ENCODE measurements around the gene AQP3.
"Not testable (repeated sequence)": the region's sequence is repeated elsewhere in the genome, so short reads cannot be mapped to it uniquely, and the experiment has no call there.

Gene AQP3

GRCh38 chr9:33418090-33418489 is 29.3 kb downstream of the AQP3 start:
- DNase-seq (ENCODE audit: low spot score) (no peak), FAIRE-seq (no peak)

GRCh38 chr9:33416996-33417395 is 30.4 kb downstream of the AQP3 start:
- FAIRE-seq (no peak), DNase-seq (ENCODE audit: low spot score) (no peak)

GRCh38 chr9:33415501-33416038 is 31.8 kb downstream of the AQP3 start:
- DNase-seq (ENCODE audit: low spot score): peak; percentile 58
- FAIRE-seq: no peak

- FAIRE-seq (no peak), DNase-seq (ENCODE audit: low spot score) (no peak)
Observed at GRCh38 chr9:33414889-33415500, 32.4 kb downstream of the AQP3 start.

GRCh38 chr9:33414268-33414667 is 33.1 kb downstream of the AQP3 start:
- FAIRE-seq: no peak

GRCh38 chr9:33408087-33408486 is 39.3 kb downstream of the AQP3 start:
- DNase-seq (ENCODE audit: low spot score): no peak
- FAIRE-seq: no peak

More at GRCh38 chr9:33414268-33414667, 33.1 kb downstream of the AQP3 start:
- no peak for DNase-seq (ENCODE audit: low spot score)

- FAIRE-seq: peak; percentile 92
- no peak for DNase-seq (ENCODE audit: low spot score)
Observed at GRCh38 chr9:33407061-33407460, 40.3 kb downstream of the AQP3 start.

GRCh38 chr9:33404788-33405362 is 42.5 kb downstream of the AQP3 start:
- FAIRE-seq: no peak
- DNase-seq (ENCODE audit: low spot score): no peak

- FAIRE-seq (no peak), DNase-seq (ENCODE audit: low spot score) (no peak)
Observed at GRCh38 chr9:33403941-33404787, 43.2 kb downstream of the AQP3 start.

GRCh38 chr9:33402371-33402770 is 45.0 kb downstream of the AQP3 start, which contains the start of gene AQP7:
Gene AQP7, minus strand, starts transcription at chr9:33402568. Its CDS starts 1,306 bp downstream, at chr9:33401262.
- FAIRE-seq; DNase-seq (ENCODE audit: low spot score): not testable (repeated sequence)

- FAIRE-seq; DNase-seq (ENCODE audit: low spot score): not testable (repeated sequence)
Observed at GRCh38 chr9:33401809-33402208, 45.6 kb downstream of the AQP3 start.

GRCh38 chr9:33399047-33399446 is 48.3 kb downstream of the AQP3 start:
- not testable (repeated sequence) for DNase-seq (ENCODE audit: low spot score); FAIRE-seq

GRCh38 chr9:33397801-33398200 is 49.6 kb downstream of the AQP3 start:
- FAIRE-seq; DNase-seq (ENCODE audit: low spot score): not testable (repeated sequence)

GRCh38 chr9:33395159-33395879 is 52.1 kb downstream of the AQP3 start:
- FAIRE-seq; DNase-seq (ENCODE audit: low spot score): not testable (repeated sequence)

GRCh38 chr9:33393986-33394385 is 53.4 kb downstream of the AQP3 start:
- not testable (repeated sequence) for DNase-seq (ENCODE audit: low spot score)

GRCh38 chr9:33393581-33393980 is 53.8 kb downstream of the AQP3 start:
- DNase-seq (ENCODE audit: low spot score) (no peak), FAIRE-seq (no peak)

More at GRCh38 chr9:33393986-33394385, 53.4 kb downstream of the AQP3 start:
- not testable (repeated sequence) for FAIRE-seq

GRCh38 chr9:33392591-33393021 is 54.8 kb downstream of the AQP3 start:
- not testable (repeated sequence) for DNase-seq (ENCODE audit: low spot score); FAIRE-seq
